Measurements from ENCODE around the gene PDE7B.
A peak's percentile ranks its signal among the peaks of the same experiment; 100 is the strongest.
"Not testable (repeated sequence)": the region's sequence is repeated elsewhere in the genome, so short reads cannot be mapped to it uniquely, and the experiment has no call there.

The PDE7B gene

GRCh38 chr6:135842618-135843392 lies 8.7 kb upstream of the PDE7B start:
- no peak for FAIRE-seq
- DNase-seq (ENCODE audit: low spot score): no peak

- FAIRE-seq (no peak), DNase-seq (ENCODE audit: low spot score) (no peak)
These were observed 619 bp upstream of the PDE7B start for GRCh38 chr6:135850882-135851281.

- DNase-seq (ENCODE audit: low spot score): no peak
- no peak for FAIRE-seq
These were observed 1.2 kb downstream of the PDE7B start for GRCh38 chr6:135852746-135853145.

- DNase-seq (ENCODE audit: low spot score): no peak
- no peak for FAIRE-seq
These were observed 1.7 kb downstream of the PDE7B start for GRCh38 chr6:135853227-135853626.

GRCh38 chr6:135853986-135854385 lies 2.5 kb downstream of the PDE7B start:
- no peak for DNase-seq (ENCODE audit: low spot score)
- FAIRE-seq: no peak

- FAIRE-seq (no peak), DNase-seq (ENCODE audit: low spot score) (no peak)
These were observed 3.3 kb downstream of the PDE7B start for GRCh38 chr6:135854799-135855198.

- no peak for FAIRE-seq
- DNase-seq (ENCODE audit: low spot score): no peak
These were observed 7.4 kb downstream of the PDE7B start for GRCh38 chr6:135858931-135859330.

- FAIRE-seq (no peak), DNase-seq (ENCODE audit: low spot score) (no peak)
These were observed 8.9 kb downstream of the PDE7B start for GRCh38 chr6:135860361-135860760.

GRCh38 chr6:135861189-135861588 lies 9.7 kb downstream of the PDE7B start:
- DNase-seq (ENCODE audit: low spot score) (no peak), FAIRE-seq (no peak)

GRCh38 chr6:135864929-135865328 lies 13.4 kb downstream of the PDE7B start:
- FAIRE-seq; DNase-seq (ENCODE audit: low spot score): not testable (repeated sequence)

- DNase-seq (ENCODE audit: low spot score): no peak
- FAIRE-seq: no peak
These were observed 15.1 kb downstream of the PDE7B start for GRCh38 chr6:135866445-135867123.

GRCh38 chr6:135867332-135867731 lies 15.8 kb downstream of the PDE7B start:
- FAIRE-seq (no peak), DNase-seq (ENCODE audit: low spot score) (no peak)

- FAIRE-seq (no peak), DNase-seq (ENCODE audit: low spot score) (no peak)
These were observed 18.4 kb downstream of the PDE7B start for GRCh38 chr6:135869857-135870256.

GRCh38 chr6:135870722-135871121 lies 19.2 kb downstream of the PDE7B start:
- FAIRE-seq (no peak), DNase-seq (ENCODE audit: low spot score) (no peak)

GRCh38 chr6:135871296-135871695 lies 19.8 kb downstream of the PDE7B start:
- DNase-seq (ENCODE audit: low spot score) (peak; percentile 42), FAIRE-seq (no peak)

- DNase-seq (ENCODE audit: low spot score) (peak; percentile 49), FAIRE-seq (peak; percentile 64)
These were observed 20.4 kb downstream of the PDE7B start for GRCh38 chr6:135871878-135872277.

GRCh38 chr6:135875446-135875845 lies 23.9 kb downstream of the PDE7B start:
- no peak for DNase-seq (ENCODE audit: low spot score)
- no peak for FAIRE-seq

GRCh38 chr6:135876058-135876457 lies 24.6 kb downstream of the PDE7B start:
- DNase-seq (ENCODE audit: low spot score): no peak
- FAIRE-seq: no peak

- FAIRE-seq (no peak), DNase-seq (ENCODE audit: low spot score) (no peak)
These were observed 26.2 kb downstream of the PDE7B start for GRCh38 chr6:135877666-135878065.

GRCh38 chr6:135880066-135880972 lies 28.8 kb downstream of the PDE7B start:
- FAIRE-seq (peak; percentile 16), DNase-seq (ENCODE audit: low spot score) (peak; percentile 25)

- DNase-seq (ENCODE audit: low spot score): peak; percentile 20
These were observed 31.5 kb downstream of the PDE7B start for GRCh38 chr6:135883045-135883444.

GRCh38 chr6:135883536-135883935 lies 32.0 kb downstream of the PDE7B start:
- no peak for FAIRE-seq

More at GRCh38 chr6:135883045-135883444, 31.5 kb downstream of the PDE7B start:
- no peak for FAIRE-seq

More at GRCh38 chr6:135883536-135883935, 32.0 kb downstream of the PDE7B start:
- no peak for DNase-seq (ENCODE audit: low spot score)
